ENCODE results near the gene PPP1R12B.
"Not testable (repeated sequence)": the region's sequence is repeated elsewhere in the genome, so short reads cannot be mapped to it uniquely, and the experiment has no call there.

- not testable (repeated sequence) for TF ChIP-seq CTCF (conservative IDR thresholded peaks at IDR 0.05; ENCODE audit: low read depth, low read length); EZH2 (IDR thresholded peaks at IDR 0.05; ENCODE audit: borderline replicate concordance, low read depth, low read length, poor library complexity, severe bottlenecking)
Measured at GRCh38 chr1:202505880-202506575, 157.5 kb downstream of the PPP1R12B start.

Measured in A673 (cell line).